ENCODE results near the gene ARSB. TPM values are rescaled to one million over a fixed set of nuclear protein-coding genes. Genes with fewer than 3 reads are reported as not detected.
A peak's percentile ranks its signal among the peaks of the same experiment; 100 is the strongest.

ARSB gene
- total and polyA plus RNA-seq, 2 experiments from 2014 or later = 16.0 to 25.5 TPM

DNA sequence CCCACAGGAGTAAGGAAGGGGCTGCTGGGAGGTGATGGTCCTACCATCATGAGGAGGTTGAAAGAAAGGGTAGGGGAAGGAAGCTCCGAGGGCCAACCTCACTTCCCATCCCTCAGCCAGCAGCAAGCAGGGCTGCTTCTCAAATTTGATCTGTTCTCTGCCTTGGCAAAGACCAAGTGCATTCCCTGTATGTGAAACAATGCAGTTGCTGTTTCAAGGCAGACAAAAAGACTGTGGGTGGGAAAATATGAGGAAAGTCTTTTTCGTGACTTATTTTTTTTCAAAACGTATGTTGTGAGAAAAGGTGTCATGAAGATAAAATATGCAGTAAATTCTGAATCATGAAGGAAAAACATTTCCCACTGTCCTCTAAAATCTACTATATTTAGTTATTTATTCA, 165.9 kb downstream of the ARSB start:
- TF ChIP-seq, protein P1, sequence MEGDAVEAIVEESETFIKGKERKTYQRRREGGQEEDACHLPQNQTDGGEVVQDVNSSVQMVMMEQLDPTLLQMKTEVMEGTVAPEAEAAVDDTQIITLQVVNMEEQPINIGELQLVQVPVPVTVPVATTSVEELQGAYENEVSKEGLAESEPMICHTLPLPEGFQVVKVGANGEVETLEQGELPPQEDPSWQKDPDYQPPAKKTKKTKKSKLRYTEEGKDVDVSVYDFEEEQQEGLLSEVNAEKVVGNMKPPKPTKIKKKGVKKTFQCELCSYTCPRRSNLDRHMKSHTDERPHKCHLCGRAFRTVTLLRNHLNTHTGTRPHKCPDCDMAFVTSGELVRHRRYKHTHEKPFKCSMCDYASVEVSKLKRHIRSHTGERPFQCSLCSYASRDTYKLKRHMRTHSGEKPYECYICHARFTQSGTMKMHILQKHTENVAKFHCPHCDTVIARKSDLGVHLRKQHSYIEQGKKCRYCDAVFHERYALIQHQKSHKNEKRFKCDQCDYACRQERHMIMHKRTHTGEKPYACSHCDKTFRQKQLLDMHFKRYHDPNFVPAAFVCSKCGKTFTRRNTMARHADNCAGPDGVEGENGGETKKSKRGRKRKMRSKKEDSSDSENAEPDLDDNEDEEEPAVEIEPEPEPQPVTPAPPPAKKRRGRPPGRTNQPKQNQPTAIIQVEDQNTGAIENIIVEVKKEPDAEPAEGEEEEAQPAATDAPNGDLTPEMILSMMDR (IDR thresholded peaks at IDR 0.05; ENCODE audit: low read depth, low read length) = no peak
- H3K4me1 ChIP-seq (ENCODE audit: low read depth) = no peaks in the 10 kb centered on the region
- DNase-seq (ENCODE audit: low read depth in 1 of 2, low spot score in 1 of 2) = peak in 1 of 2 donors; percentile 35
- no peak overlapping the region for H3K4me3 ChIP-seq
- no peaks in the 10 kb centered on the region for H3K36me3 ChIP-seq
- H3K27me3 ChIP-seq = no peaks in the 10 kb centered on the region
- H3K27ac ChIP-seq = peak overlapping the region; percentile 1
- H3K9me3 ChIP-seq (ENCODE audit: low read depth) = no peaks in the 10 kb centered on the region

DNA sequence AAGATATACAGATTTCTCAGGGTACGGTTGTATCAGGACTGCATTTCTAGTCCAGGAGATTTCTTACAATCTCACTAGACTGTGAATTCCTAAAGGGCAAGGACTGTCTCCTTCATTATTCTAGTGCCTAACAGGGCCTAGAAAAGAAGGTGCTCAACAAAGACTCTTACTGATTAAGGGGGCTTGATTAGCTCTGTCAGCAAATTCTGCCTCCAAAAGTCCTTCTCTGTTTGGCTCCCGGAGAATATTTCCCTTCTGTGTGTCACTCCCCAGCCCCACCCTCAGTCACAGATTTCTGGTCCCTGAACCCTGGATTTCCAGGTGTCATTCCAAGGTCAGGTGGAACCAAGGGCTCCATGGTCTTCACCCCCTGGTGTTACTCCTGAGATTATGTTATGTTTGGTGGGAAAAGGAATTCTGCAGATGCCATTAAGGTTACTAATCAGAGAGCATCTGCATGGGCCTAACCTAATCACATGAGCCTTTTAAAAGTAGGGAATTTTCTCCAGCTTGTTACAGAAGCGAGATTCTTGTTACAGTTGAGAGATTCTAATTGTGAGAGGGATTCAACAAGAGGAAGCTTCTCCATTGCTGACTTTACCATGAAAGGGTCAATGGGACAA, 168.9 kb downstream of the ARSB start:
- no peak overlapping the region for H3K27ac ChIP-seq
- H3K36me3 ChIP-seq = no peaks in the 10 kb centered on the region
- TF ChIP-seq, protein P1 (IDR thresholded peaks at IDR 0.05; ENCODE audit: low read depth, low read length) = no peak
- no peak overlapping the region for H3K4me3 ChIP-seq
- no peaks in the 10 kb centered on the region for H3K27me3 ChIP-seq
- H3K4me1 ChIP-seq (ENCODE audit: low read depth) = peaks cover 4% of the 10 kb centered on the region
- DNase-seq (ENCODE audit: low read depth in 1 of 2, low spot score in 1 of 2) = no peak
- no peaks in the 10 kb centered on the region for H3K9me3 ChIP-seq (ENCODE audit: low read depth)

DNA sequence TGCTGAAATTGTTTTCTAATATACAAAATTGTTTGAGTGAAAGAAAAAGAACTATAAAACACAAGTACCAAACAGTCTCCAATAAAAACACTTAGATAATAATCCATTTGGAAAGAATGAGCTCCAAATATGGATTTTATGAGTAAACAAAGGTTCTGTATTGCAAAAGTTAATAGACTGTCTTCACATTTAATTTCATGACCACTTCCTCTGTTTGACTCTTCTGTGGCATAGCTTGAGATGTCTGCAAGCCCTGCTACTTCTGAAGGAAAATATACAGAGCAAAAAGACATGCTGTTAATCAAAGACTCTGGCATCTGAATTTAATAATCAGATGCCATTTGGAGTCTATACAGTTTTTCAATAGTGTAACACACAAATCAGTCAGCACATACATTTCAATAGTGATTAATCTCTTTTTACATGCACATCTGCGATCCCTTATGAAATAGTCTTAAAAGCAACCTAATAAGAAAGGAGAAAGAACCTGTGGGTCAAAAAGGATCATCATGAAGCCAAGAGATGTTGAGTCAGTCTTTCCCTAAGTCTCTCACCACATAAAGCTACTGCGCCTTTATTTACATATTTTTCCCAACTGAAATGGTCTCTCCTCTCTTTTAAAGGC, 171.1 kb downstream of the ARSB start:
- no peak for DNase-seq (ENCODE audit: low read depth in 1 of 2, low spot score in 1 of 2)
- H3K27ac ChIP-seq = no peak overlapping the region
- no peak overlapping the region for H3K4me3 ChIP-seq
- H3K4me1 ChIP-seq (ENCODE audit: low read depth) = peaks cover 22% of the 10 kb centered on the region
- H3K36me3 ChIP-seq = no peaks in the 10 kb centered on the region
- no peaks in the 10 kb centered on the region for H3K9me3 ChIP-seq (ENCODE audit: low read depth)
- no peaks in the 10 kb centered on the region for H3K27me3 ChIP-seq
- TF ChIP-seq, protein P1 (IDR thresholded peaks at IDR 0.05; ENCODE audit: low read depth, low read length) = no peak

DNA sequence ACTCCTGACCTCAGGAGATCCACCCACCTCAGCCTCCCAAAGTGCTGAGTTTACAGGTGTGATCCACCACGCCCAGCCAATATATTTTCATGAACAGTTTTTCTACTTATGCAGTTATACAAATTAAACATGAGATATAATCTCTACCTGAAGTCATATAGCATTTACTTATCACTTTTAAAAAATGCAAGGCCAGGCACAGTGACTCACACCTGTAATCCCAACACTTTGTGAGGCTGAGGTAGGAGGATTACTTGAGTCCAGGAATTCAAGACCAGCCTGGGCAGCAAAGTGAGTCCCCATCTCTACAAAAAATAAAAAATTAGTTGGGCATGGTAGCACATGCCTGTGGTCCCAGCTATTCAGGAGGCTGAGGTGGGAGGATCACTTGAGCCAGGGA, 171.8 kb downstream of the ARSB start:
- H3K4me1 ChIP-seq (ENCODE audit: low read depth) = peaks cover 22% of the 10 kb centered on the region
- TF ChIP-seq, protein P1 (IDR thresholded peaks at IDR 0.05; ENCODE audit: low read depth, low read length) = no peak
- no peak overlapping the region for H3K4me3 ChIP-seq
- no peak overlapping the region for H3K27ac ChIP-seq
- DNase-seq (ENCODE audit: low read depth in 1 of 2, low spot score in 1 of 2) = no peak
- no peaks in the 10 kb centered on the region for H3K27me3 ChIP-seq
- H3K9me3 ChIP-seq (ENCODE audit: low read depth) = no peaks in the 10 kb centered on the region
- no peaks in the 10 kb centered on the region for H3K36me3 ChIP-seq

DNA sequence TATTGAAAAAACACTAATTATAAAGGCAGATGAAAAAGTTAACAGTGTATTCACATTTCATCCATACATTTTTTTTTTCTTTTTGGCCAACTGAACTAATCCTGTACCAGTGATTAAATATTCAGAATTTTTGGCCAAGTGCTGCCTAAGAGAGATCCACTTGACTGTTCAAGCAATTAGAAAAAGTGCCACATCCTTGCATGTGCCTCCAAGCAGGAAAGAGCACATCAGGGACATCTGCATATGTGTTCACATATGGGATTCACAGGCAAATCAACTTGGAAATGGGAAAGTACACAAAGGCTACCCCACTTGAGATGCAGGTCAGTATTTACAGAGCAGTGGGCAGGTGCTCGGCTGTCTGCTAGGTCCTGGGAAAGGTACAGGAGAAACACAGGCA, 173.2 kb downstream of the ARSB start:
- Histone ChIP-seq H3K27ac (no peak overlapping the region), H3K9me3 (ENCODE audit: low read depth) (no peaks in the 10 kb centered on the region), H3K4me1 (ENCODE audit: low read depth) (peaks cover 22% of the 10 kb centered on the region), H3K4me3 (no peak overlapping the region), H3K36me3 (no peaks in the 10 kb centered on the region), H3K27me3 (no peaks in the 10 kb centered on the region)
- TF ChIP-seq, protein P1 (IDR thresholded peaks at IDR 0.05; ENCODE audit: low read depth, low read length) = no peak
- DNase-seq (ENCODE audit: low read depth in 1 of 2, low spot score in 1 of 2) = no peak
